Neural progenitor cell (in vitro differentiated cells): Measurements from ENCODE around the gene CDA.

Source experiments
- EZH2 ChIP-seq: fragments of 200-600 bp; sonication (generic); IDR thresholded peaks from 2 replicates; pipeline ENCODE4 v1.6.1; 2017; ENCODE audit warnings: antibody characterized with exemption, mild to moderate bottlenecking, moderate library complexity
- EZH2phosphoT487 ChIP-seq: fragments of 200-600 bp; sonication (generic); IDR thresholded peaks from 2 replicates; pipeline ENCODE4 v1.6.1; 2017; ENCODE audit warnings: antibody characterized with exemption
- TF ChIP-seq, protein P1 (sequence below): fragments of 200-600 bp; sonication (generic); IDR thresholded peaks from 2 replicates; pipeline ENCODE4 v1.5.1; 2017; ENCODE audit warnings: antibody characterized with exemption, mild to moderate bottlenecking

DNA sequence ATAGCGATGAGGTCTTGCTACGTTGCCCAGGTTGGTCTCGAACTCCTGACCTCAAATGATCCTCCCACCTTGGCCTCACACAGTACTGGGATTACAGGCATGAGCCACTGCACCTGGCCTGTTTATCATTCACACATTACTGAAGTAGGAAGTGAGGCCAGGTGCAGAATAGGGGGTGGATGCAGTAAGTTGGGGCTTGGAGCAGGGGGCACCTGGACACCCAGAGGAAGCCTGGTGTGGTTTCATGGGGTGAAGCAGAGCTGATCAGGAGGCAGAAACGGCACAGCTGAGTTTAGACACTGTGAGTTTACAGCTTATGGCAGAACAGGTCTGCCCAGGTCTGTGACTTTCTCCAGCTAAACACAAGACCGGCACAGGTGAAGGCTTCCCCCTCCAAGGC, 4.9 kb downstream of the CDA start:
- TF ChIP-seq, protein P1, sequence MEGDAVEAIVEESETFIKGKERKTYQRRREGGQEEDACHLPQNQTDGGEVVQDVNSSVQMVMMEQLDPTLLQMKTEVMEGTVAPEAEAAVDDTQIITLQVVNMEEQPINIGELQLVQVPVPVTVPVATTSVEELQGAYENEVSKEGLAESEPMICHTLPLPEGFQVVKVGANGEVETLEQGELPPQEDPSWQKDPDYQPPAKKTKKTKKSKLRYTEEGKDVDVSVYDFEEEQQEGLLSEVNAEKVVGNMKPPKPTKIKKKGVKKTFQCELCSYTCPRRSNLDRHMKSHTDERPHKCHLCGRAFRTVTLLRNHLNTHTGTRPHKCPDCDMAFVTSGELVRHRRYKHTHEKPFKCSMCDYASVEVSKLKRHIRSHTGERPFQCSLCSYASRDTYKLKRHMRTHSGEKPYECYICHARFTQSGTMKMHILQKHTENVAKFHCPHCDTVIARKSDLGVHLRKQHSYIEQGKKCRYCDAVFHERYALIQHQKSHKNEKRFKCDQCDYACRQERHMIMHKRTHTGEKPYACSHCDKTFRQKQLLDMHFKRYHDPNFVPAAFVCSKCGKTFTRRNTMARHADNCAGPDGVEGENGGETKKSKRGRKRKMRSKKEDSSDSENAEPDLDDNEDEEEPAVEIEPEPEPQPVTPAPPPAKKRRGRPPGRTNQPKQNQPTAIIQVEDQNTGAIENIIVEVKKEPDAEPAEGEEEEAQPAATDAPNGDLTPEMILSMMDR = no peak
- TF ChIP-seq EZH2phosphoT487 = no peak
- no peak for TF ChIP-seq EZH2
